ENCODE data around the gene NGEF. TPM values are rescaled to one million over a fixed set of nuclear protein-coding genes. Genes with fewer than 3 reads are reported as not detected.
A peak's percentile ranks its signal among the peaks of the same experiment; 100 is the strongest.

NGEF gene
- total RNA-seq, 6 experiments from 2014 or later, result 16.4 to 20.9 (median 20.2) TPM

GRCh38 chr2:232994446-232994845 is 18.6 kb downstream of the NGEF start:
- TF ChIP-seq CTCF (IDR thresholded peaks at IDR 0.05) (no peak), POLR2A (IDR thresholded peaks at IDR 0.05) (no peak)
- DNase-seq, result peak in 2 of 3 donors; percentile 33 to 39
- H3K4me3 ChIP-seq, result no peak overlapping the region
- no peaks in the 10 kb centered on the region for H3K9me3 ChIP-seq
- no peaks in the 10 kb centered on the region for H3K27me3 ChIP-seq
- intact Hi-C loops (cut with DNase I), result no loop called here
- ATAC-seq, result no peak
- 42% methylated on average over 2 of the region's 5 CpGs for WGBS (ENCODE audit: insufficient coverage, low coverage, low lambda C conversion rate, missing lambda C conversion rate)
- no peaks in the 10 kb centered on the region for H3K36me3 ChIP-seq
- no peaks in the 10 kb centered on the region for H3K4me1 ChIP-seq
- H3K27ac ChIP-seq, result no peak overlapping the region

GRCh38 chr2:232993231-232993821 is 19.7 kb downstream of the NGEF start:
- intact Hi-C loops (cut with DNase I), result no loop called here
- no peaks in the 10 kb centered on the region for H3K36me3 ChIP-seq
- no peak overlapping the region for H3K4me3 ChIP-seq
- no peak overlapping the region for H3K27ac ChIP-seq
- peaks cover 0 to 5% (median 0%) of the 10 kb centered on the region in 4 donors for H3K4me1 ChIP-seq
- DNase-seq (no peak), ATAC-seq (no peak)
- H3K27me3 ChIP-seq, result no peaks in the 10 kb centered on the region
- H3K9me3 ChIP-seq, result no peaks in the 10 kb centered on the region
- TF ChIP-seq CTCF (IDR thresholded peaks at IDR 0.05), result no peak
- TF ChIP-seq POLR2A (IDR thresholded peaks at IDR 0.05), result no peak
- 84% methylated on average over 4 of the region's 4 CpGs for WGBS (ENCODE audit: insufficient coverage, low coverage, low lambda C conversion rate, missing lambda C conversion rate)

- Histone ChIP-seq H3K36me3 (no peaks in the 10 kb centered on the region), H3K9me3 (no peaks in the 10 kb centered on the region), H3K4me1 (peaks cover 0 to 7% (median 0%) of the 10 kb centered on the region in 4 donors), H3K27ac (no peak overlapping the region), H3K4me3 (no peak overlapping the region), H3K27me3 (no peaks in the 10 kb centered on the region)
- WGBS (ENCODE audit: insufficient coverage, low coverage, low lambda C conversion rate, missing lambda C conversion rate), result 89% methylated on average over 2 of the region's 2 CpGs
- intact Hi-C loops (cut with DNase I), result no loop called here
- ATAC-seq, result no peak
- TF ChIP-seq CTCF (IDR thresholded peaks at IDR 0.05) (no peak), POLR2A (IDR thresholded peaks at IDR 0.05) (no peak)
- DNase-seq, result no peak
Measured at GRCh38 chr2:232986155-232986554, 26.9 kb downstream of the NGEF start.

- ATAC-seq (no peak), DNase-seq (peak in 1 of 3 donors; percentile 34)
- Histone ChIP-seq H3K9me3 (no peaks in the 10 kb centered on the region), H3K36me3 (no peaks in the 10 kb centered on the region), H3K4me3 (no peak overlapping the region), H3K4me1 (peaks cover 0 to 7% (median 0%) of the 10 kb centered on the region in 4 donors), H3K27me3 (no peaks in the 10 kb centered on the region), H3K27ac (no peak overlapping the region)
- 82% methylated on average over 13 of the region's 15 CpGs for WGBS (ENCODE audit: insufficient coverage, low coverage, low lambda C conversion rate, missing lambda C conversion rate)
- intact Hi-C loops (cut with DNase I), result no loop called here
- TF ChIP-seq CTCF (IDR thresholded peaks at IDR 0.05), result no peak
Measured at GRCh38 chr2:232984451-232985207, 28.4 kb downstream of the NGEF start.
